ENCODE results near the gene PRXL2B. TPM values are rescaled to one million over a fixed set of nuclear protein-coding genes. Genes with fewer than 3 reads are reported as not detected.

The PRXL2B gene
- total RNA-seq, 4 donors from 2014 or later: 0.52 to 2.7 (median 1.1) TPM

GRCh38 chr1:2591581-2592261 is 5.1 kb downstream of the PRXL2B start:
- no peak for DNase-seq
- no peak overlapping the region for H3K4me3 ChIP-seq
- ATAC-seq: no peak
- in situ Hi-C loops (cut with MboI; ENCODE audit: low sequenced_read_pairs in 4 of 4): loop anchor here in 2 of 4 donors (25.0 kb wide), 1 partner anchor 404 kb away; the partner anchor contains the start of gene FAAP20 (in 2 of the 2)
- H3K36me3 ChIP-seq: no peaks in the 10 kb centered on the region
- H3K4me1 ChIP-seq: peaks cover 0 to 8% of the 10 kb centered on the region in 2 donors
- no peaks in the 10 kb centered on the region for H3K9me3 ChIP-seq
- peaks cover 3 to 28% (median 5%) of the 10 kb centered on the region in 3 donors for H3K27me3 ChIP-seq
- H3K27ac ChIP-seq: no peak overlapping the region
- TF ChIP-seq CTCF (IDR thresholded peaks at IDR 0.05 in 4 of 5, conservative IDR thresholded peaks at IDR 0.05 in 1 of 5): no peak
- no peak for TF ChIP-seq POLR2A (IDR thresholded peaks at IDR 0.05)
- intact Hi-C loops (cut with DNase I; ENCODE audit: low total_unique reads): no loop called here

GRCh38 chr1:2592672-2593071 is 6.1 kb downstream of the PRXL2B start:
- H3K9me3 ChIP-seq: no peaks in the 10 kb centered on the region
- peaks cover 3 to 28% (median 5%) of the 10 kb centered on the region in 3 donors for H3K27me3 ChIP-seq
- no peak overlapping the region for H3K4me3 ChIP-seq
- ATAC-seq: no peak
- H3K27ac ChIP-seq: no peak overlapping the region
- DNase-seq: no peak
- H3K36me3 ChIP-seq: no peaks in the 10 kb centered on the region
- in situ Hi-C loops (cut with MboI; ENCODE audit: low sequenced_read_pairs in 4 of 4) (loop anchor here in 2 of 4 donors (25.0 kb wide), 1 partner anchor 405 kb away; the partner anchor contains the start of gene FAAP20 (in 2 of the 2)), intact Hi-C loops (cut with DNase I; ENCODE audit: low total_unique reads) (no loop called here)
- TF ChIP-seq CTCF (IDR thresholded peaks at IDR 0.05 in 4 of 5, conservative IDR thresholded peaks at IDR 0.05 in 1 of 5): no peak
- TF ChIP-seq POLR2A (IDR thresholded peaks at IDR 0.05): no peak
- H3K4me1 ChIP-seq: peaks cover 0 to under 1% of the 10 kb centered on the region in 2 donors

- DNase-seq (no peak), ATAC-seq (no peak)
- H3K27me3 ChIP-seq: peaks cover 3 to 28% (median 5%) of the 10 kb centered on the region in 3 donors
- intact Hi-C loops (cut with DNase I; ENCODE audit: low total_unique reads) (no loop called here), in situ Hi-C loops (cut with MboI; ENCODE audit: low sequenced_read_pairs in 4 of 4) (loop anchor here in 2 of 4 donors (25.0 kb wide), 1 partner anchor 406 kb away; the partner anchor contains the start of gene FAAP20 (in 2 of the 2))
- no peak for TF ChIP-seq CTCF (IDR thresholded peaks at IDR 0.05 in 4 of 5, conservative IDR thresholded peaks at IDR 0.05 in 1 of 5)
- TF ChIP-seq POLR2A (IDR thresholded peaks at IDR 0.05): no peak
- H3K36me3 ChIP-seq: no peaks in the 10 kb centered on the region
- no peaks in the 10 kb centered on the region for H3K9me3 ChIP-seq
- peak overlapping the region in 2 of 4 donors; percentile 19 to 35 for H3K4me3 ChIP-seq
- no peak overlapping the region for H3K27ac ChIP-seq
- no peaks in the 10 kb centered on the region for H3K4me1 ChIP-seq
These were observed 6.8 kb downstream of the PRXL2B start for GRCh38 chr1:2593251-2593878.

GRCh38 chr1:2594001-2594640 is 7.5 kb downstream of the PRXL2B start:
- intact Hi-C loops (cut with DNase I; ENCODE audit: low total_unique reads) (no loop called here), in situ Hi-C loops (cut with MboI; ENCODE audit: low sequenced_read_pairs in 4 of 4) (loop anchor here in 2 of 4 donors (25.0 kb wide), 1 partner anchor 407 kb away; the partner anchor contains the start of gene FAAP20 (in 2 of the 2))
- peak overlapping the region in 3 of 4 donors; percentile 19 to 35 (median 25) for H3K4me3 ChIP-seq
- ATAC-seq (no peak), DNase-seq (no peak)
- TF ChIP-seq POLR2A (IDR thresholded peaks at IDR 0.05): no peak
- TF ChIP-seq CTCF (IDR thresholded peaks at IDR 0.05 in 4 of 5, conservative IDR thresholded peaks at IDR 0.05 in 1 of 5): no peak
- no peaks in the 10 kb centered on the region for H3K4me1 ChIP-seq
- no peaks in the 10 kb centered on the region for H3K9me3 ChIP-seq
- H3K27me3 ChIP-seq: peaks cover 3 to 28% (median 5%) of the 10 kb centered on the region in 3 donors
- no peaks in the 10 kb centered on the region for H3K36me3 ChIP-seq
- H3K27ac ChIP-seq: no peak overlapping the region

Measured in gastrocnemius medialis (tissue), 4 donors.